GM23338 (cell line): ENCODE measurements around the gene RHOF.

Source experiments
- CREB1 ChIP-seq: fragments of 250-450 bp; sonication (Bioruptor Pico); IDR thresholded peaks from 2 replicates; pipeline ENCODE4 v1.5.0; 2020; ENCODE audit warnings: low read depth, mild to moderate bottlenecking, moderate library complexity
- CTCF ChIP-seq, 2 experiments: fragments of 200-600 bp in 1 of 2; sonication (generic) in 1 of 2; conservative IDR thresholded peaks; 2 replicates each; pipeline versions ENCODE4 v1.5.1 to v1.6.1; 2016 to 2017; ENCODE audit warnings: antibody characterized with exemption in 2 of 2, low read depth in 2 of 2, mild to moderate bottlenecking in 2 of 2, moderate library complexity in 1 of 2
- ETS1 ChIP-seq: IDR thresholded peaks from 2 replicates; pipeline ENCODE4 v1.6.1; 2016; ENCODE audit warnings: antibody characterized with exemption
- EZH2 ChIP-seq: fragments of 200-600 bp; sonication (generic); IDR thresholded peaks from one replicate; pipeline ENCODE4 v1.8.0; 2017; ENCODE audit warnings: antibody characterized with exemption, mild to moderate bottlenecking, low read depth; ENCODE audit not compliant: unreplicated experiment
- EZH2phosphoT487 ChIP-seq: fragments of 200-600 bp; sonication (generic); IDR thresholded peaks from one replicate; pipeline ENCODE4 v1.8.1; 2018; ENCODE audit warnings: antibody characterized with exemption; ENCODE audit not compliant: unreplicated experiment
- JUNB ChIP-seq: IDR thresholded peaks from one replicate; pipeline ENCODE4 v1.6.1; 2016; ENCODE audit warnings: antibody characterized with exemption; ENCODE audit not compliant: unreplicated experiment
- POLR2AphosphoS5 ChIP-seq: IDR thresholded peaks from 2 replicates; pipeline ENCODE4 v1.6.1; 2016; ENCODE audit warnings: antibody characterized with exemption, low read depth
- REST ChIP-seq: IDR thresholded peaks from one replicate; pipeline ENCODE4 v1.6.1; 2018; ENCODE audit warnings: antibody characterized with exemption; ENCODE audit not compliant: unreplicated experiment
- STAT1 ChIP-seq: IDR thresholded peaks from one replicate; pipeline ENCODE4 v1.6.1; 2016; ENCODE audit warnings: antibody characterized with exemption; ENCODE audit not compliant: unreplicated experiment

- TF ChIP-seq CTCF (conservative IDR thresholded peaks at IDR 0.05; ENCODE audit: low read depth in 2 of 2) (no peak), REST (no peak), POLR2AphosphoS5 (no peak), EZH2phosphoT487 (no peak), STAT1 (no peak), EZH2 (no peak), JUNB (no peak), CREB1 (CRISPR knock-in tag) (no peak), ETS1 (no peak)
Observed at GRCh38 chr12:121738340-121738858, 55.1 kb downstream of the RHOF start.
